ENCODE measurements around the gene ALDOA.
"Not testable (repeated sequence)": the region's sequence is repeated elsewhere in the genome, so short reads cannot be mapped to it uniquely, and the experiment has no call there.

ALDOA gene

DNA sequence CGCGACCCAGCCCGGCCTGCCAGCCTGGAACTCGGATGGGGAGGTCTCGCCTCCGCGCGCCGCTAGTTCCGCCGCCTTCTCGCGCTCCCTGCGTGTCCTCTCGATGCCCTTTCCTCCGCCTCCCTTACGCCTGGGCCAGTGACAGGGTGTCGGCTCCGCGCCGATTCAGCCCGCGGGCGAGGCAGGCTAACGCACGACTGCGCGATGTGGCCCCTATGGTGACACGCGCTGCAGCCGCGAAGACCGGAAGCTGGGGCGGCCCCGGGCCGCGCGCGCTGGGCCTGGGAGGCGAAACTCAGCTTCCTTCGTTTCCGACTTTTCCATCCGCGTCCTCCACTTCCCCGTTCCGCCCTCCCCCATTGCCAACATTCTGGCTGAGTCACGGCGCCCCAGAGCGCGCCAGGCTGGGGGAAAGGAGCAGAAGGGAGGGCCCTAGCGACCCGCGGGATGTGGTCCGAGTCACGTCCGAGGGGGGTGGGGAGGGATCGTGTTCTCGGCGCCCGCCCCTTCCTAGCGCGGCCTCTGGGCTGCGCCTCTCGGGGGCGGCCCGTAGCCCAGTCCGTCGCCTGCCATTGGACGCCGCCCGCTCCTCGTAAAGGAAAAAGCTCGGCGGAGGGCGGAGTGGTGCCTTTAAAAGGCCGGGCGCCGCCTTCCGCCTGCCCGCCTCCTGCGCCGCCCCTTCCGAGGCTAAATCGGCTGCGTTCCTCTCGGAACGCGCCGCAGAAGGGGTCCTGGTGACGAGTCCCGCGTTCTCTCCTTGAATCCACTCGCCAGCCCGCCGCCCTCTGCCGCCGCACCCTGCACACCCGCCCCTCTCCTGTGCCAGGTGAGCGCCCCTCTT is at the start of gene ALDOA:
ALDOA (plus strand) TSS at position 659 of the 841 bp plus-strand sequence. CDS start 1,138 bp downstream, outside the sequence.
- TF ChIP-seq, protein P1, sequence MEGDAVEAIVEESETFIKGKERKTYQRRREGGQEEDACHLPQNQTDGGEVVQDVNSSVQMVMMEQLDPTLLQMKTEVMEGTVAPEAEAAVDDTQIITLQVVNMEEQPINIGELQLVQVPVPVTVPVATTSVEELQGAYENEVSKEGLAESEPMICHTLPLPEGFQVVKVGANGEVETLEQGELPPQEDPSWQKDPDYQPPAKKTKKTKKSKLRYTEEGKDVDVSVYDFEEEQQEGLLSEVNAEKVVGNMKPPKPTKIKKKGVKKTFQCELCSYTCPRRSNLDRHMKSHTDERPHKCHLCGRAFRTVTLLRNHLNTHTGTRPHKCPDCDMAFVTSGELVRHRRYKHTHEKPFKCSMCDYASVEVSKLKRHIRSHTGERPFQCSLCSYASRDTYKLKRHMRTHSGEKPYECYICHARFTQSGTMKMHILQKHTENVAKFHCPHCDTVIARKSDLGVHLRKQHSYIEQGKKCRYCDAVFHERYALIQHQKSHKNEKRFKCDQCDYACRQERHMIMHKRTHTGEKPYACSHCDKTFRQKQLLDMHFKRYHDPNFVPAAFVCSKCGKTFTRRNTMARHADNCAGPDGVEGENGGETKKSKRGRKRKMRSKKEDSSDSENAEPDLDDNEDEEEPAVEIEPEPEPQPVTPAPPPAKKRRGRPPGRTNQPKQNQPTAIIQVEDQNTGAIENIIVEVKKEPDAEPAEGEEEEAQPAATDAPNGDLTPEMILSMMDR (IDR thresholded peaks at IDR 0.05; ENCODE audit: control extremely low read depth, extremely low read depth, low read depth, missing control alignments) = no peak
- DNase-seq (ENCODE audit: extremely low spot score) = peak; percentile 97
- CTCF ChIA-PET = interaction anchor here (0.9 to 3.2 kb wide), 6 partner anchors 9 to 28 kb away, joined by 3 to 21 read pairs (median 6); partner anchors contain the start of gene TBX6
- POLR2A ChIA-PET = interaction anchor here (0.6 to 1.7 kb wide), 12 partner anchors 8 to 404 kb away, joined by 3 to 13 read pairs (median 4); partner anchors contain the start of genes PPP4C and TBX6

DNA sequence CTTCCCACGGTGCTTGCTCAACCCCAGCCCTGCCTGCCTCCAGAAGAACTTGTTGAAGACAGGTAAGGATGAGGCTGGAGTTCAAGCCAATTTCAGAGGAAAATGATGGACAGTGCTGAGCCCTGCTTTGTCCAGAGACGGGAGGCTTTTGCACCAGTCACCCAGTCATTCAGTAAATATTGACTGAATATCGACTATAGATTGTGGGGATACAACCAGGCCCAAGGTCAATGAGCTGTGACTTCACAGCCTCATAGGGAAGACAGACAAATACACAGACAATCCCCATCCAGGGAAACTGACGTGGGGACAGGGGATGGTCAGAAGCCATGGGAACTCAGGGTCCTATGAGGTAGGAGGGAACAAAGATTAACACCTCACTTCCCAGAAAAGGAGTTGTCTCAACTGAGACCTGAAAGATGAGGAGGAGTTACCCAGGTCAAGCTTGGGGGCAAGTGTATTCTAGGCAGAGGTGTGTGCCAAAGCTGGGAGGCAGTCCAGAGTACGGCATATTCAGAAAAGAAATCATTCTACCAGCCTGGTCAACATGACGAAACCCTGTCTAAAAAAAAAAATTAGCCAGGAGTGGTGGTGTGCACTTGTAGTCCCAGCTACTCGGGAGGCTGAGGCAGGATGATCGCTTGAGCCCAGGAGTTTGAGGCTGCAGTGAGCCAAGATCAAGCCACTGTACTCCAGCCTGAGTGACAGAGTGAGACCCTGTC is 48.8 kb upstream of the ALDOA start:
- ChIA-PET CTCF (interaction anchor here (1.0 to 2.1 kb wide), 2 partner anchors 15 to 41 kb away, joined by 4 to 11 read pairs; partner anchors contain the start of gene TLCD3B), POLR2A (no interaction called here)
- no peak for DNase-seq (ENCODE audit: extremely low spot score)
- TF ChIP-seq, protein P1 (IDR thresholded peaks at IDR 0.05; ENCODE audit: control extremely low read depth, extremely low read depth, low read depth, missing control alignments) = no peak

DNA sequence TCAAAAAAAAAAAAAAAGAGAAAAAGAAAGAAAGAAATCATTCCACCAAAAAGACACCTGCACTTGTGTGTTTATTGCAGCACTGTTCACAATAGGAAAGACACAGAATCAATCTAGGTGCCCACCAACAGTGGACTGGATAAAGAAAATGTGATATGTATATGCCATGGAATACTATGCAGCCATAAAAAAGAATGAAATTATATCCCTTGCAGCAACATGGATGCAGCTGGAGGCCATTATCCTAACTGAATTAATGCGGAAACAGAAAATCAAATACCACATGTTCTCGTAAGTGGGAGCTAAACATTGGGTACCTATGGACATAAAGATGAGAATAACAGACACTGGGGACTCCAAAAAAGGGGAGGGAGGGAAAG is 48.3 kb upstream of the ALDOA start:
- ChIA-PET CTCF (interaction anchor here (1.0 to 2.1 kb wide), 2 partner anchors 14 to 42 kb away, joined by 4 to 11 read pairs; partner anchors contain the start of gene TLCD3B), POLR2A (no interaction called here)
- TF ChIP-seq, protein P1 (IDR thresholded peaks at IDR 0.05; ENCODE audit: control extremely low read depth, extremely low read depth, low read depth, missing control alignments) = no peak
- DNase-seq (ENCODE audit: extremely low spot score) = no peak

DNA sequence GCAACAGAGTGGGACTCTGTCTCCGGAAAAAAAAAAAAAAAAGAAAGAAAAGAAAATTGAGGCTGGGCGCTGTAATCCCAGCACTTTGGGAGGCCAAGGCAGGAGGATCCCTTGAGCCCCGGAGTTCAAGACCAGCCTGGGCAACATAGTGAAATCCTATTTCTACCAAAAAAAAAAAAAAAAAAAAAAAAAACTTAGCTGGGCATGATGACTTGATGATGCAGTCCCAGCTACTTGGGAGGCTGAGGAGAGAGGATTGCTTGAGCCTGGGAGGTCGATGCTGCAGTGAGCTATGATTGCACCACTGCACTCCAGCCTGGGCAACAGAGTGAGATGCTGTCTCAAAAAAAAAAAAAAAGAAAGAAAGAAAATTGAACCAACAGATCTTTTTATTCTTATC is 47.6 kb upstream of the ALDOA start:
- ChIA-PET POLR2A (interaction anchor here (0.6 kb wide), 1 partner anchor 429 kb away, joined by 4 read pairs; no protein-coding TSS in a partner anchor), CTCF (interaction anchor here (1.4 to 2.1 kb wide), 3 partner anchors 14 to 170 kb away, joined by 3 to 14 read pairs (median 4); partner anchors contain the start of gene TLCD3B)
- not testable (repeated sequence) for DNase-seq (ENCODE audit: extremely low spot score)

DNA sequence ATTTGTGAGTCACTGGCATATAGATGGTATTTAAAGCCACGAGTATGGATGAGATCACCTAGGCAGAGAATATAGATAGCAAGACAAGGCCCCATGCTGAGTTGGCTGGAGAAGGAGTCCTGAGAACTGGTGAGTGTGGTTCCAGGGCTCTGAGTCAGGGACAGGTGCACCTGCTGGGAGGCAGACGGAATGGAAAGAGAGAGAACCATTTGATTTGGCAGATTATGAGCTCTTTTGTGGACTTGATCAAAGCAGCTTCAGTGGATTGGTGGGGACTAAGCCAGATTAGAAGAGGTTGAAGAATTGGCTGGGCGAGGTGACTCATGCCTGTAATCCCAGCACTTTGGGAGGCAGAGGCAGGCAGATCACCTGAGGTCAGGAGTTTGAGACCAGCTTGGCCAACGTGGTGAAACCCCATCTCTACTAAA is 46.8 kb upstream of the ALDOA start:
- TF ChIP-seq, protein P1 (IDR thresholded peaks at IDR 0.05; ENCODE audit: control extremely low read depth, extremely low read depth, low read depth, missing control alignments) = no peak
- ChIA-PET POLR2A (interaction anchor here (0.6 kb wide), 1 partner anchor 430 kb away, joined by 4 read pairs; no protein-coding TSS in a partner anchor), CTCF (interaction anchor here (0.9 to 2.1 kb wide), 4 partner anchors 13 to 170 kb away, joined by 3 to 14 read pairs (median 4); partner anchors contain the start of gene TLCD3B)
- DNase-seq (ENCODE audit: extremely low spot score) = no peak

DNA sequence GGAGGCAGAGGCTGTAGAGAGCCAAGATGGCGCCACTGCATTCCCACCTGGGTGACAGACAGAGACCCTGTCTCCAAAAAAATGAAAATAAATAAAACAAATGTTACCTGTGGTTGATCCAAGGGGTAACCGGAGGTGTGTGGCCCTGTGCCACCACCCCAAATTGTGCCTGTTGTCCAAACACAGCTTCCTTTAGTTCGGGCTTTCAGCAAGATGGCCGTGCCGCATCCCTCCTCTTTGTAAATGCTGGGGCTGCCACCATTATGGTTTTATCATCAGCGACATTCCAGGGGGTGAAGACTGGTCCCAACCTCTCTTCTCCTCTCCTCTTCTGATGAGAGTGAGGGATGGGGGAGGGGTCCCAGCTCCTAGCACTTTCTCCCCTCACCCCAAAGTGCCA is 42.7 kb upstream of the ALDOA start, which contains the start of gene C16orf92:
C16orf92 (plus strand) TSS at position 312 of the 400 bp plus-strand sequence. CDS start 143 bp downstream, outside the sequence.
- DNase-seq (ENCODE audit: extremely low spot score) = no peak
- ChIA-PET CTCF (interaction anchor here (0.9 to 3.4 kb wide), 6 partner anchors 10 to 331 kb away, joined by 3 to 18 read pairs (median 4); partner anchors contain the start of genes TBX6 and TLCD3B), POLR2A (interaction anchor here (0.6 kb wide), 1 partner anchor 172 kb away, joined by 5 read pairs; no protein-coding TSS in a partner anchor)
- TF ChIP-seq, protein P1 (IDR thresholded peaks at IDR 0.05; ENCODE audit: control extremely low read depth, extremely low read depth, low read depth, missing control alignments) = no peak
